Activated effector memory CD4-positive, alpha-beta T cell treated with anti-CD3 and anti-CD28 coated beads, Interleukin-2, amount 50 U/mL, for 16 hours (primary cell): ENCODE measurements around the gene FNDC1.
"Not testable (repeated sequence)": the region's sequence is repeated elsewhere in the genome, so short reads cannot be mapped to it uniquely, and the experiment has no call there.

Source experiments
- DNase-seq: peaks from one replicate; pipeline ENCODE4 v3.0.0-alpha.2; 2020

The FNDC1 gene

GRCh38 chr6:159169193-159169555, at the start of gene FNDC1:
TSS of gene FNDC1 (plus strand) at chr6:159169400. CDS start at chr6:159169597, 197 bp downstream.
- peak; percentile 75 for DNase-seq

GRCh38 chr6:159119791-159120190, 49.4 kb upstream of the FNDC1 start:
- no peak for DNase-seq

GRCh38 chr6:159121486-159121885, 47.7 kb upstream of the FNDC1 start:
- no peak for DNase-seq

GRCh38 chr6:159122453-159122852, 46.7 kb upstream of the FNDC1 start:
- DNase-seq = no peak

GRCh38 chr6:159123831-159124230, 45.4 kb upstream of the FNDC1 start:
- not testable (repeated sequence) for DNase-seq

- no peak for DNase-seq
Measured at GRCh38 chr6:159125014-159125609, 44.1 kb upstream of the FNDC1 start.

GRCh38 chr6:159125951-159126352, 43.2 kb upstream of the FNDC1 start:
- no peak for DNase-seq

- DNase-seq = no peak
Measured at GRCh38 chr6:159126590-159126989, 42.6 kb upstream of the FNDC1 start.

- no peak for DNase-seq
Measured at GRCh38 chr6:159127701-159128100, 41.5 kb upstream of the FNDC1 start.

GRCh38 chr6:159128978-159129377, 40.2 kb upstream of the FNDC1 start:
- no peak for DNase-seq

GRCh38 chr6:159130846-159131245, 38.4 kb upstream of the FNDC1 start:
- no peak for DNase-seq

GRCh38 chr6:159131709-159132108, 37.5 kb upstream of the FNDC1 start:
- no peak for DNase-seq

GRCh38 chr6:159132664-159133063, 36.5 kb upstream of the FNDC1 start:
- DNase-seq = no peak

- DNase-seq = peak; percentile 88
Measured at GRCh38 chr6:159134701-159135364, 34.4 kb upstream of the FNDC1 start.

GRCh38 chr6:159137676-159138075, 31.5 kb upstream of the FNDC1 start:
- DNase-seq = no peak

- DNase-seq = no peak
Measured at GRCh38 chr6:159142531-159142930, 26.7 kb upstream of the FNDC1 start.

- no peak for DNase-seq
Measured at GRCh38 chr6:159148641-159149040, 20.6 kb upstream of the FNDC1 start.

- no peak for DNase-seq
Measured at GRCh38 chr6:159149641-159150040, 19.6 kb upstream of the FNDC1 start.

GRCh38 chr6:159151266-159151855, 17.8 kb upstream of the FNDC1 start:
- peak; percentile 79 for DNase-seq

GRCh38 chr6:159152041-159152440, 17.2 kb upstream of the FNDC1 start:
- no peak for DNase-seq

- no peak for DNase-seq
Measured at GRCh38 chr6:159152782-159153181, 16.4 kb upstream of the FNDC1 start.

- DNase-seq = no peak
Measured at GRCh38 chr6:159155679-159156078, 13.5 kb upstream of the FNDC1 start.

- DNase-seq = no peak
Measured at GRCh38 chr6:159156089-159156488, 13.1 kb upstream of the FNDC1 start.

GRCh38 chr6:159157431-159157830, 11.8 kb upstream of the FNDC1 start:
- no peak for DNase-seq

GRCh38 chr6:159161839-159162238, 7.4 kb upstream of the FNDC1 start:
- no peak for DNase-seq
